MCF 10A (cell line): Measurements from ENCODE around the gene PIM2. TPM values are rescaled to one million over a fixed set of nuclear protein-coding genes. Genes with fewer than 3 reads are reported as not detected.

Source experiments
- BruUV-seq: library from RNA; stranded (reverse); fragments of 400-500 nt; replicated peaks from 2 replicates; lab custom pipeline; 2021; lab: Mats Ljungman, UMichigan
- CTCF ChIA-PET: fragments of 300-600 bp; sonication (Branson Sonifier 250); formaldehyde crosslinking; extraction: SDS; loops from one replicate; lab custom pipeline; 2021; ENCODE audit warnings: antibody characterized with exemption, inconsistent platforms; lab: Yijun Ruan, JAX
- POLR2A ChIA-PET: fragments of 300-600, 350-650 bp; sonication (Branson Sonifier 250); formaldehyde crosslinking; extraction: SDS; loops from one replicate; lab custom pipeline; 2020; ENCODE audit warnings: antibody characterized with exemption, inconsistent platforms; lab: Yijun Ruan, JAX
- DNase-seq: peaks from one replicate; pipeline ENCODE4 v3.0.0-alpha.2; 2018; ENCODE audit not compliant: unreplicated experiment
- H3K27ac Mint-ChIP-seq: one replicate; pipeline ENCODE4 v1.8.0; 2022; ENCODE audit warnings: mild to moderate bottlenecking, low read depth, mixed read lengths; ENCODE audit not compliant: unreplicated experiment
- H3K27me3 Mint-ChIP-seq: one replicate; pipeline ENCODE4 v1.8.0; 2022; ENCODE audit warnings: mixed read lengths; ENCODE audit not compliant: insufficient read depth, unreplicated experiment
- H3K36me3 Mint-ChIP-seq: one replicate; pipeline ENCODE4 v1.8.0; 2022; ENCODE audit warnings: mild to moderate bottlenecking, moderate library complexity, mixed read lengths; ENCODE audit not compliant: insufficient read depth, unreplicated experiment
- H3K4me1 Mint-ChIP-seq: one replicate; pipeline ENCODE4 v1.8.0; 2022; ENCODE audit warnings: mixed read lengths; ENCODE audit not compliant: insufficient read depth, unreplicated experiment
- H3K4me3 Mint-ChIP-seq: one replicate; pipeline ENCODE4 v1.8.0; 2022; ENCODE audit warnings: mild to moderate bottlenecking, moderate library complexity, mixed read lengths; ENCODE audit not compliant: unreplicated experiment
- H3K9me3 Mint-ChIP-seq: one replicate; pipeline ENCODE4 v1.8.0; 2022; ENCODE audit warnings: mixed read lengths; ENCODE audit not compliant: unreplicated experiment
- intact Hi-C: fragments of 100-400 bp; cut with micrococcal nuclease; formaldehyde crosslinking; loops from 2 replicates; pipeline ENCODE4 v1.14.1; 2022
- total RNA-seq: library from RNA; stranded (reverse); gene quantifications from 2 replicates; pipeline ENCODE4 v1.2.3, GENCODE V29; 2022
- TF ChIP-seq, protein P1 (sequence below): fragments of 200-600 bp; IDR thresholded peaks from one replicate; pipeline ENCODE4 v1.8.0; 2022; ENCODE audit warnings: antibody characterized with exemption, mild to moderate bottlenecking; ENCODE audit not compliant: unreplicated experiment

PIM2 gene
- total RNA-seq, 1 experiment from 2014 or later: 9.2 TPM

DNA sequence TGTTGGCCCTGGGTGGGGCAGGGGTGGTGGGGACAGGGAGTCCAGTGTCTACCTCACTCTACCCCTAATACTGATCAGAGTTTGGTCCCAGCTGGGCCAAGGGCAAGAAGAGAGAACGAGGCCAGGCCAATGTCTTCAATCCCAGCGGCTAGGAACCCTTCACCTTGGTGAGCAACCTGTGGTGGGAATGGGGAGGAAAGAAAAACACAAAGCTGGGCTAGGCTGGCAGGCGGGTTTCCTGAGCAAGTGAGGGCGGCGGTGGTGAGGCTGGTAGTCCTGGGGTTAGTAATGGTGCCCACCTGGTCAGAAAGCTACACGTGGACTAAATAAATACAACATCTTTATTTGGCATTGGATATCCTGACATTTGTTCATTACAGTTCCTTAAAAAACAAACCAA, 15.5 kb downstream of the PIM2 start:
- no TSS peak for BruUV-seq
- ChIA-PET CTCF (interaction anchor here (0.6 to 1.1 kb wide), 5 partner anchors 8 to 142 kb away, joined by 3 to 6 read pairs (median 4); partner anchors contain the start of genes GLOD5 and SLC35A2), POLR2A (interaction anchor here (1.4 to 1.5 kb wide), 2 partner anchors 9 to 12 kb away, joined by 5 read pairs; partner anchors contain the start of gene SLC35A2)
- H3K36me3 Mint-ChIP-seq: peaks cover 56% of the 10 kb centered on the region
- H3K9me3 Mint-ChIP-seq: no peaks in the 10 kb centered on the region
- no peak overlapping the region for H3K4me3 Mint-ChIP-seq
- TF ChIP-seq, protein P1, sequence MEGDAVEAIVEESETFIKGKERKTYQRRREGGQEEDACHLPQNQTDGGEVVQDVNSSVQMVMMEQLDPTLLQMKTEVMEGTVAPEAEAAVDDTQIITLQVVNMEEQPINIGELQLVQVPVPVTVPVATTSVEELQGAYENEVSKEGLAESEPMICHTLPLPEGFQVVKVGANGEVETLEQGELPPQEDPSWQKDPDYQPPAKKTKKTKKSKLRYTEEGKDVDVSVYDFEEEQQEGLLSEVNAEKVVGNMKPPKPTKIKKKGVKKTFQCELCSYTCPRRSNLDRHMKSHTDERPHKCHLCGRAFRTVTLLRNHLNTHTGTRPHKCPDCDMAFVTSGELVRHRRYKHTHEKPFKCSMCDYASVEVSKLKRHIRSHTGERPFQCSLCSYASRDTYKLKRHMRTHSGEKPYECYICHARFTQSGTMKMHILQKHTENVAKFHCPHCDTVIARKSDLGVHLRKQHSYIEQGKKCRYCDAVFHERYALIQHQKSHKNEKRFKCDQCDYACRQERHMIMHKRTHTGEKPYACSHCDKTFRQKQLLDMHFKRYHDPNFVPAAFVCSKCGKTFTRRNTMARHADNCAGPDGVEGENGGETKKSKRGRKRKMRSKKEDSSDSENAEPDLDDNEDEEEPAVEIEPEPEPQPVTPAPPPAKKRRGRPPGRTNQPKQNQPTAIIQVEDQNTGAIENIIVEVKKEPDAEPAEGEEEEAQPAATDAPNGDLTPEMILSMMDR: no peak
- intact Hi-C loops: no loop called here
- DNase-seq: no peak
- H3K4me1 Mint-ChIP-seq: no peaks in the 10 kb centered on the region
- H3K27me3 Mint-ChIP-seq: no peaks in the 10 kb centered on the region
- no peak overlapping the region for H3K27ac Mint-ChIP-seq

DNA sequence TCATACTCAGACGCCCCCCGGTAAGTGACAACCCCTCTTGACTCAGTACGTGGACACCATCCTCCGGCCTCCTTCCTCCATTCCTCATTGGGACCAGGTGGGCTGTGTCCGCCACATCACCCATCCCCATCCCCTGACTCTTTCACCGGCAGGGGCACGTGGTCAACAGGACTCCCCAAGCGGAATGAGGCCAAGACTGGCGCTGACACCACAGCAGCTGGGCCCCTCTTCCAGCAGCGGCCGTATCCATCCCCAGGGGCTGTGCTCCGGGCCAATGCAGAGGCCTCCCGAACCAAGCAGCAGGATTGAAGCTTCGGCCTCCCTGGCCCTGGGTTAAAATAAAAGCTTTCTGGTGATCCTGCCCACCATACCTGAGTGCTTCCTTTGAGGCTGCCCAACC, 16.0 kb downstream of the PIM2 start:
- TF ChIP-seq, protein P1: no peak
- POLR2A ChIA-PET: interaction anchor here (1.4 to 1.5 kb wide), 2 partner anchors 9 to 12 kb away, joined by 5 read pairs; partner anchors contain the start of gene SLC35A2
- intact Hi-C loops: no loop called here
- DNase-seq: no peak
- H3K4me3 Mint-ChIP-seq: no peak overlapping the region
- BruUV-seq: no TSS peak
- no peaks in the 10 kb centered on the region for H3K4me1 Mint-ChIP-seq
- no peaks in the 10 kb centered on the region for H3K9me3 Mint-ChIP-seq
- H3K27me3 Mint-ChIP-seq: no peaks in the 10 kb centered on the region
- CTCF ChIA-PET: interaction anchor here (0.6 to 1.1 kb wide), 3 partner anchors 9 to 141 kb away, joined by 3 to 4 read pairs (median 4); partner anchors contain the start of genes GLOD5 and SLC35A2
- no peak overlapping the region for H3K27ac Mint-ChIP-seq
- peaks cover 51% of the 10 kb centered on the region for H3K36me3 Mint-ChIP-seq

DNA sequence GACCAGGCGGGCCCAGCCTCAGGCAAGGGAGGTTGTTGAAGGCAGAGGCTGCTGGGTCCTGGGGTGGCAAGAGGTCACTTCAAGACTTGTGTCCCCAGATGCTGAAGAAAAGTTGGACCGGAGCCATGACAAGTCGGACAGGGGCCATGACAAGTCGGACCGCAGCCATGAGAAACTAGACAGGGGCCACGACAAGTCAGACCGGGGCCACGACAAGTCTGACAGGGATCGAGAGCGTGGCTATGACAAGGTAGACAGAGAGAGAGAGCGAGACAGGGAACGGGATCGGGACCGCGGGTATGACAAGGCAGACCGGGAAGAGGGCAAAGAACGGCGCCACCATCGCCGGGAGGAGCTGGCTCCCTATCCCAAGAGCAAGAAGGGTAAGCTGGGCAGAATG, 16.7 kb downstream of the PIM2 start:
- intact Hi-C loops: no loop called here
- Mint-ChIP-seq H3K4me3 (no peak overlapping the region), H3K36me3 (peaks cover 45% of the 10 kb centered on the region), H3K27me3 (no peaks in the 10 kb centered on the region), H3K9me3 (no peaks in the 10 kb centered on the region), H3K4me1 (no peaks in the 10 kb centered on the region), H3K27ac (no peak overlapping the region)
- no peak for DNase-seq
- TF ChIP-seq, protein P1: no peak
- ChIA-PET CTCF (interaction anchor here (0.7 kb wide), 1 partner anchor 18 kb away, joined by 3 read pairs; no protein-coding TSS in a partner anchor), POLR2A (interaction anchor here (1.5 kb wide), 1 partner anchor 11 kb away, joined by 5 read pairs; no protein-coding TSS in a partner anchor)
- BruUV-seq: TSS peak; percentile 50

DNA sequence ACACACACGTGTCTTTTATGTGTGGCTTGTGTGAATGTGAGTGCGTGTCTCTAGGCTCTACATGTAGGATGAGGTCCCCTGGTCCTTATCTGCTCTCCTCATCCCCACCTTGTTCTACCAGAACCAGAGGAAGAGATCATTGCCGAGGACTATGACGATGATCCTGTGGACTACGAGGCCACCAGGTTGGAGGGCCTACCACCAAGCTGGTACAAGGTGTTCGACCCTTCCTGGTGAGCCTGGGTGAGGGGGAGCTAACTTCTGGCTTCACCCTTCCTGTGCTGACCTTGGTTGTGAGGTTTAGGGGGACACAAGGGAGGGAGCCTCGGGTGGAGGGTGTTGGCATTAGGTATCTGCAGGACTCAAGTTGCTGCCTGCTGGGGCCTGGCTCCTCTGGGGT, 17.8 kb downstream of the PIM2 start:
- Mint-ChIP-seq H3K27ac (no peak overlapping the region), H3K36me3 (peaks cover 38% of the 10 kb centered on the region), H3K27me3 (no peaks in the 10 kb centered on the region), H3K4me3 (no peak overlapping the region), H3K4me1 (no peaks in the 10 kb centered on the region), H3K9me3 (no peaks in the 10 kb centered on the region)
- ChIA-PET CTCF (interaction anchor here (0.5 to 1.4 kb wide), 3 partner anchors 11 to 94 kb away, joined by 3 to 5 read pairs (median 3); partner anchors contain the start of gene SLC35A2), POLR2A (no interaction called here)
- TF ChIP-seq, protein P1: no peak
- BruUV-seq: no TSS peak
- intact Hi-C loops: no loop called here
- no peak for DNase-seq
